Spleen (tissue), 7 donors: ENCODE results near the gene OR51A2.

Experiments
- CTCF ChIP-seq, 11 experiments: fragments of 200-600 bp in 7 of 11; fragments of 450-650 bp in 4 of 11; sonication (generic) in 4 of 11; IDR thresholded peaks in 8 of 11; conservative IDR thresholded peaks in 3 of 11; 1 replicate in 7 of 11; 2 replicates in 4 of 11; pipeline versions ENCODE4 v1.4.0 to v1.8.0; 2016 to 2021; ENCODE audit warnings: antibody characterized with exemption in 11 of 11, inconsistent platforms in 4 of 11, mild to moderate bottlenecking in 1 of 11
- POLR2A ChIP-seq, 3 donors: fragments of 450-650 bp; IDR thresholded peaks; one replicate each; pipeline ENCODE4 v1.5.1; 2017; ENCODE audit warnings: antibody characterized with exemption in 3 of 3, mild to moderate bottlenecking in 1 of 3
- donor health status: DM: no; HTN: no; CAD: no; lungs with moderate emphysema.
- donor health status: DM: no; HTN: no; CAD: no.
- donor health status: DM: no; HTN: no; CAD: no.

GRCh38 chr11:4982678-4983077 is 27.2 kb upstream of the OR51A2 start:
- TF ChIP-seq CTCF (IDR thresholded peaks at IDR 0.05 in 8 of 11, conservative IDR thresholded peaks at IDR 0.05 in 3 of 11) (no peak), POLR2A (IDR thresholded peaks at IDR 0.05) (no peak)
